ENCODE data around the gene OBSCN. TPM values are rescaled to one million over a fixed set of nuclear protein-coding genes. Genes with fewer than 3 reads are reported as not detected.

Gene OBSCN
- total and polyA plus RNA-seq, 10 of the 15 experiments (the other 5 are each of a cell fraction or from before 2014, with no cell fraction given), result 0.01 to 0.36 (median 0.08) TPM; not detected in 2

- no peak for FAIRE-seq
Measured at GRCh38 chr1:228265167-228265566, 57.3 kb downstream of the OBSCN start.

More at GRCh38 chr1:228265167-228265566, 57.3 kb downstream of the OBSCN start:
- in situ Hi-C loops (cut with MboI), result no loop called here
- intact Hi-C loops (cut with micrococcal nuclease; ENCODE audit: unreplicated experiment), result no loop called here
- Histone ChIP-seq H2AFZ (ENCODE audit: control insufficient read depth, low read depth, low read length) (no peak overlapping the region), H3K4me1 (ENCODE audit: control insufficient read depth, insufficient read depth, low read length) (no peaks in the 10 kb centered on the region), H4K20me1 (ENCODE audit: control insufficient read depth, insufficient read depth) (no peaks in the 10 kb centered on the region), H3K9me3 (replicated peaks; ENCODE audit: control insufficient read depth, insufficient read depth, low read length) (no peaks in the 10 kb centered on the region), H3K4me3 (no peak overlapping the region), H3K9ac (ENCODE audit: control insufficient read depth, insufficient read depth, low read length) (no peak overlapping the region), H3K79me2 (ENCODE audit: control insufficient read depth, insufficient read depth, low read length) (no peaks in the 10 kb centered on the region), H3K27ac (ENCODE audit: control insufficient read depth, insufficient read depth) (no peak overlapping the region), H3K4me2 (ENCODE audit: control insufficient read depth, insufficient read depth) (no peak overlapping the region), H3K27me3 (replicated peaks in 1 of 2; ENCODE audit: control insufficient read depth in 2 of 2, insufficient read depth in 2 of 2, low read length in 1 of 2) (no peaks in the 10 kb centered on the region; a peak in 1 of 4 replicates), H3K36me3 (ENCODE audit: control insufficient read depth in 2 of 2, insufficient read depth in 2 of 2, low read length in 1 of 2) (no peaks in the 10 kb centered on the region)
- BruUV-seq (replicated peaks), result no TSS peak
- POLR2A ChIA-PET, result no interaction called here
- SMC1A ChIA-PET (ENCODE audit: uncharacterized antibody, unreplicated experiment), result no interaction called here
- ATAC-seq (peak; percentile 42; the same call in 1 of the 3 replicates), DNase-seq (ENCODE audit: low read depth, low spot score) (no peak)
- RAD21 ChIA-PET (ENCODE audit: unreplicated experiment), result no interaction called here
- CTCF ChIA-PET, result no interaction called here
- TF ChIP-seq, protein P1, sequence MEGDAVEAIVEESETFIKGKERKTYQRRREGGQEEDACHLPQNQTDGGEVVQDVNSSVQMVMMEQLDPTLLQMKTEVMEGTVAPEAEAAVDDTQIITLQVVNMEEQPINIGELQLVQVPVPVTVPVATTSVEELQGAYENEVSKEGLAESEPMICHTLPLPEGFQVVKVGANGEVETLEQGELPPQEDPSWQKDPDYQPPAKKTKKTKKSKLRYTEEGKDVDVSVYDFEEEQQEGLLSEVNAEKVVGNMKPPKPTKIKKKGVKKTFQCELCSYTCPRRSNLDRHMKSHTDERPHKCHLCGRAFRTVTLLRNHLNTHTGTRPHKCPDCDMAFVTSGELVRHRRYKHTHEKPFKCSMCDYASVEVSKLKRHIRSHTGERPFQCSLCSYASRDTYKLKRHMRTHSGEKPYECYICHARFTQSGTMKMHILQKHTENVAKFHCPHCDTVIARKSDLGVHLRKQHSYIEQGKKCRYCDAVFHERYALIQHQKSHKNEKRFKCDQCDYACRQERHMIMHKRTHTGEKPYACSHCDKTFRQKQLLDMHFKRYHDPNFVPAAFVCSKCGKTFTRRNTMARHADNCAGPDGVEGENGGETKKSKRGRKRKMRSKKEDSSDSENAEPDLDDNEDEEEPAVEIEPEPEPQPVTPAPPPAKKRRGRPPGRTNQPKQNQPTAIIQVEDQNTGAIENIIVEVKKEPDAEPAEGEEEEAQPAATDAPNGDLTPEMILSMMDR (IDR thresholded peaks at IDR 0.05 in 2 of 3, conservative IDR thresholded peaks at IDR 0.05 in 1 of 3; ENCODE audit: control insufficient read depth in 2 of 3, extremely low read depth in 1 of 3, insufficient read depth in 1 of 3, low read depth in 3 of 3, low read length in 3 of 3), result 0 out of 6 replicates have a peak, but pooled peaks of 2 of the 3 experiments have one; percentile 13 to 20
- no peak for TF ChIP-seq STAT1 (conservative IDR thresholded peaks at IDR 0.05)
